ENCODE data around the gene TFPI. TPM values are rescaled to one million over a fixed set of nuclear protein-coding genes. Genes with fewer than 3 reads are reported as not detected.

TFPI gene
- total RNA-seq, 1 experiment from 2014 or later: 29.1 TPM

DNA sequence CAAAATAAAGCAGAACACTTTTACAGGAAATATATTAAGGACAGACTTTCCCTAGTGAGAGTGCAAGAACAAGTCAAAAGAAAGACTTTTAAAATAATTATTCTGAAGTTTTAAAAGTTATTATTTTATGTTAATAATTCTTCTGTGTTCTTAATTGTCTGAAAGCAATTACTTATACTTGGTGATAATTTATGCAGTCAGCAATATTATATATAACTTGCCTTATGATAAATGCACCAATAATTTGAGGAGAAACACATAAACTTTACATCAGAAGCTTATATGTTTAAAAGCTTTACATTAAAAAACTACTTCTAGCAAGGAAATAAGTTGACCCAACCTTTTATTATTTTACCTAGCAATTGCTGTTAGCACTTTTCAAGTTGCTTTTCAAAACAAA is 102.7 kb downstream of the TFPI start:
- intact Hi-C loops (cut with micrococcal nuclease): no loop called here
- CTCF ChIA-PET: interaction anchor here (2.0 to 5.1 kb wide), 2 partner anchors 548 to 588 kb away, joined by 16 to 50 read pairs; no protein-coding TSS in a partner anchor

DNA sequence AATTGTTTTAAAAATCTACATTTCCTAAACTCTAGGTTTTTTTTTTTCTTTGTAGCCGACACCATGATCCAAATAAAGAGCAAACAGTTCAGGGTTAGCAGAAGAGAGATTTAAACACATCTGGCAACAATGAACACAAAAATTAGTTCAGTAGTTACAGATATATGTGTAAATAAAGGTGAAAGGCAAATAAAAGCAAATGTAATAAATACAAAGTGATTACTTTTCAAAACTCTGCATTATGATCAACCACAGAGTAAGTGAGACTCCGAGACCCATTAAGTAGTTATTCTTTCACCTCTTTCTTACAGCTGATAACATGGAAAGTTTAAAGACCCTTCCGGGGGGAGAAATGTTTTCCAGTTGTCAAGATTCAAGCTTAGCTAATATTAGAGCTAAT is 106.9 kb downstream of the TFPI start:
- Histone ChIP-seq H2AFZ (ENCODE audit: low read depth, low read length, poor library complexity, severe bottlenecking) (peak overlapping the region; percentile 93), H3K79me2 (ENCODE audit: insufficient read depth, low read length) (no peaks in the 10 kb centered on the region), H3K9ac (ENCODE audit: low read length) (no peak overlapping the region), H3K27ac (ENCODE audit: low read depth, low read length) (no peak overlapping the region), H4K20me1 (ENCODE audit: insufficient read depth) (no peaks in the 10 kb centered on the region), H3K36me3 (ENCODE audit: control insufficient read depth in 1 of 2, insufficient read depth in 2 of 2, low read length in 2 of 2) (no peaks in the 10 kb centered on the region), H3K9me3 (ENCODE audit: control insufficient read depth in 1 of 2, insufficient read depth in 1 of 2, low read depth in 1 of 2, low read length in 2 of 2) (no peaks in the 10 kb centered on the region), H3K4me1 (ENCODE audit: control insufficient read depth in 1 of 2, insufficient read depth in 2 of 2, low read length in 2 of 2) (peaks cover 0 to 9% of the 10 kb centered on the region in 2 experiments; a peak in 2 of 4 replicates), H3K9me2 (ENCODE audit: insufficient read depth) (no peaks in the 10 kb centered on the region; the same call in 1 of the 2 replicates), H3K4me3 (replicated peaks in 1 of 2; ENCODE audit: low read depth in 1 of 2, low read length in 2 of 2) (no peak overlapping the region), H3K27me3 (ENCODE audit: insufficient read depth, low read length) (no peaks in the 10 kb centered on the region), H3K4me2 (ENCODE audit: low read length) (no peak overlapping the region)
- no peak for DNase-seq (ENCODE audit: low read depth, low spot score)
- ChIA-PET CTCF (interaction anchor here (1.0 to 1.8 kb wide), 3 partner anchors 134 to 584 kb away, joined by 3 to 17 read pairs (median 7); no protein-coding TSS in a partner anchor), RAD21 (ENCODE audit: low non-redundant PET in 1 of 2, low total read pairs in 2 of 2, uncharacterized antibody in 2 of 2, unreplicated experiment in 2 of 2) (interaction anchor here in 1 of 2 experiments (1.3 kb wide), 1 partner anchor 585 kb away, joined by 5 read pairs; no protein-coding TSS in a partner anchor), POLR2A (interaction anchor here (1.2 kb wide), 1 partner anchor 134 kb away, joined by 4 read pairs; no protein-coding TSS in a partner anchor)
- intact Hi-C loops (cut with micrococcal nuclease): no loop called here
- no TSS peak for BruUV-seq (replicated peaks)
- ATAC-seq: no peak
- TF ChIP-seq RAD21 (IDR thresholded peaks at IDR 0.05; ENCODE audit: low read depth) (no peak), ZFX (IDR thresholded peaks at IDR 0.05) (no peak), POLR2AphosphoS5 (IDR thresholded peaks at IDR 0.05; ENCODE audit: low read depth, low read length) (no peak), TCF7L2 (IDR thresholded peaks at IDR 0.05; ENCODE audit: borderline replicate concordance, extremely low read depth, insufficient read depth, insufficient read length) (no peak), EZH2 (IDR thresholded peaks at IDR 0.05) (no peak), JUND (IDR thresholded peaks at IDR 0.05) (no peak), ZNF274 (IDR thresholded peaks at IDR 0.05; ENCODE audit: low read depth, low read length) (no peak), FOSL1 (IDR thresholded peaks at IDR 0.05; ENCODE audit: low read depth) (no peak), SP1 (IDR thresholded peaks at IDR 0.05; ENCODE audit: low read depth) (no peak), SIN3A (IDR thresholded peaks at IDR 0.05; ENCODE audit: low read depth) (no peak), ELF1 (IDR thresholded peaks at IDR 0.05; ENCODE audit: borderline replicate concordance, low read depth) (no peak), SRF (IDR thresholded peaks at IDR 0.05; ENCODE audit: low read depth) (no peak), EZH2phosphoT487 (IDR thresholded peaks at IDR 0.05; ENCODE audit: borderline replicate concordance) (no peak), CBX3 (IDR thresholded peaks at IDR 0.05; ENCODE audit: low read depth) (no peak), POLR2A (IDR thresholded peaks at IDR 0.05; ENCODE audit: borderline replicate concordance, extremely low read depth, insufficient read depth, insufficient read length) (no peak)
- TF ChIP-seq, protein P1, sequence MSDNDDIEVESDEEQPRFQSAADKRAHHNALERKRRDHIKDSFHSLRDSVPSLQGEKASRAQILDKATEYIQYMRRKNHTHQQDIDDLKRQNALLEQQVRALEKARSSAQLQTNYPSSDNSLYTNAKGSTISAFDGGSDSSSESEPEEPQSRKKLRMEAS (IDR thresholded peaks at IDR 0.05): no peak
- TF ChIP-seq, protein P2, sequence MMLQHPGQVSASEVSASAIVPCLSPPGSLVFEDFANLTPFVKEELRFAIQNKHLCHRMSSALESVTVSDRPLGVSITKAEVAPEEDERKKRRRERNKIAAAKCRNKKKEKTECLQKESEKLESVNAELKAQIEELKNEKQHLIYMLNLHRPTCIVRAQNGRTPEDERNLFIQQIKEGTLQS (IDR thresholded peaks at IDR 0.05): no peak

More for the DNA sequence above, 102.7 kb downstream of the TFPI start:
- POLR2A ChIA-PET: no interaction called here
- Histone ChIP-seq H3K9me3 (ENCODE audit: control insufficient read depth in 1 of 2, insufficient read depth in 1 of 2, low read depth in 1 of 2, low read length in 2 of 2) (no peaks in the 10 kb centered on the region), H3K79me2 (ENCODE audit: insufficient read depth, low read length) (no peaks in the 10 kb centered on the region), H2AFZ (ENCODE audit: low read depth, low read length, poor library complexity, severe bottlenecking) (no peak overlapping the region), H3K9ac (ENCODE audit: low read length) (no peak overlapping the region), H3K4me1 (ENCODE audit: control insufficient read depth in 1 of 2, insufficient read depth in 2 of 2, low read length in 2 of 2) (peaks cover 0 to 9% of the 10 kb centered on the region in 2 experiments; a peak in 2 of 4 replicates), H3K4me3 (replicated peaks in 1 of 2; ENCODE audit: low read depth in 1 of 2, low read length in 2 of 2) (no peak overlapping the region), H4K20me1 (ENCODE audit: insufficient read depth) (no peaks in the 10 kb centered on the region), H3K9me2 (ENCODE audit: insufficient read depth) (no peaks in the 10 kb centered on the region; the same call in 1 of the 2 replicates), H3K27me3 (ENCODE audit: insufficient read depth, low read length) (no peaks in the 10 kb centered on the region), H3K27ac (ENCODE audit: low read depth, low read length) (no peak overlapping the region), H3K4me2 (ENCODE audit: low read length) (no peak overlapping the region), H3K36me3 (ENCODE audit: control insufficient read depth in 1 of 2, insufficient read depth in 2 of 2, low read length in 2 of 2) (no peaks in the 10 kb centered on the region)
- BruUV-seq (replicated peaks): no TSS peak
- RAD21 ChIA-PET (ENCODE audit: low non-redundant PET in 1 of 2, low total read pairs in 2 of 2, uncharacterized antibody in 2 of 2, unreplicated experiment in 2 of 2): no interaction called here
- no peak for DNase-seq (ENCODE audit: low read depth, low spot score)
- ATAC-seq: no peak
- TF ChIP-seq SIN3A (IDR thresholded peaks at IDR 0.05; ENCODE audit: low read depth) (no peak), EGR1 (IDR thresholded peaks at IDR 0.05; ENCODE audit: low read depth) (no peak), ELF1 (IDR thresholded peaks at IDR 0.05; ENCODE audit: borderline replicate concordance, low read depth) (no peak), SRF (IDR thresholded peaks at IDR 0.05; ENCODE audit: low read depth) (no peak)
- TF ChIP-seq, protein P1 (IDR thresholded peaks at IDR 0.05): no peak
- TF ChIP-seq, protein P3, sequence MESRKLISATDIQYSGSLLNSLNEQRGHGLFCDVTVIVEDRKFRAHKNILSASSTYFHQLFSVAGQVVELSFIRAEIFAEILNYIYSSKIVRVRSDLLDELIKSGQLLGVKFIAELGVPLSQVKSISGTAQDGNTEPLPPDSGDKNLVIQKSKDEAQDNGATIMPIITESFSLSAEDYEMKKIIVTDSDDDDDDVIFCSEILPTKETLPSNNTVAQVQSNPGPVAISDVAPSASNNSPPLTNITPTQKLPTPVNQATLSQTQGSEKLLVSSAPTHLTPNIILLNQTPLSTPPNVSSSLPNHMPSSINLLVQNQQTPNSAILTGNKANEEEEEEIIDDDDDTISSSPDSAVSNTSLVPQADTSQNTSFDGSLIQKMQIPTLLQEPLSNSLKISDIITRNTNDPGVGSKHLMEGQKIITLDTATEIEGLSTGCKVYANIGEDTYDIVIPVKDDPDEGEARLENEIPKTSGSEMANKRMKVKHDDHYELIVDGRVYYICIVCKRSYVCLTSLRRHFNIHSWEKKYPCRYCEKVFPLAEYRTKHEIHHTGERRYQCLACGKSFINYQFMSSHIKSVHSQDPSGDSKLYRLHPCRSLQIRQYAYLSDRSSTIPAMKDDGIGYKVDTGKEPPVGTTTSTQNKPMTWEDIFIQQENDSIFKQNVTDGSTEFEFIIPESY (IDR thresholded peaks at IDR 0.05; ENCODE audit: extremely low read depth, insufficient replicate concordance, low read length): no peak

Measured in HCT116 (cell line).